ENCODE data around the gene WDR70.
"Not testable (repeated sequence)": the region's sequence is repeated elsewhere in the genome, so short reads cannot be mapped to it uniquely, and the experiment has no call there.

The WDR70 gene

GRCh38 chr5:37517686-37518085, 138.6 kb downstream of the WDR70 start:
- DNase-seq (ENCODE audit: low read depth, low spot score), result no peak

- not testable (repeated sequence) for DNase-seq (ENCODE audit: low read depth, low spot score)
Measured at GRCh38 chr5:37518356-37518755, 139.2 kb downstream of the WDR70 start.

DNA sequence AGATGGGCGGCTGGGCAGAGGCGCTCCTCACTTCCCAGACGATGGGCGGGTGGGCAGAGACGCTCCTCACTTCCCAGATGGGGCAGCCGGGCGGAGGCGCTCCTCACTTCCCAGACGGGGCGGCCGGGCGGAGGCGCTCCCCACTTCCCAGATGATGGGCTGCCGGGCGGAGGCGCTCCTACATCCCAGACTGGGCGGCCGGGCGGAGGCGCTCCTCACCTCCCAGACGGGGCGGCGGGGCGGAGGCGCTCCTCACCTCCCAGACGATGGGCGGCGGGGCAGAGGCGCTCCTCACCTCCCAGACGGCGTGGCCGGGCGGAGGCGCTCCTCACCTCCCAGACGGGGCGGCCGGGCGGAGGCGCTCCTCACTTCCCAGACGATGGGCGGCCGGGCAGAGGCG, 140.2 kb downstream of the WDR70 start:
- DNase-seq (ENCODE audit: low read depth, low spot score), result no peak

- no peak for DNase-seq (ENCODE audit: low read depth, low spot score)
Measured at GRCh38 chr5:37519807-37520206, 140.7 kb downstream of the WDR70 start.

DNA sequence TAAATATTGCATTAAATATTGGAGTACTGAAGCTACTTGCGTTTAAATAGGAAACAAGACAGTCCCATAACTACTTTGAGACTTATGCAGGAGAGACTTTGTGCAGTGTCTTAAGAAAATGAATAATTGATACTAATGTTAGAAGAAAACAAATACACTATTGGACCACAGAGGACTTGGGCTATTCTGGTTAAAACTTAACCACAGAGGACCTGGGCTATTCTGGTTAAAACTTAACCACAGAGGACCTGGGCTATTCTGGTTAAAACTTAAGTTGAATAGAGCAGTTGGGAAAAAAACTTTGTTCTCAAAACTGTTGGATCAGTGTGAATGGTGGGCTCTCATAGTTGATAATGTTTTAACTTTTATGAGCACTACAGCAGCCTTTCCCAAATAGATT, 141.7 kb downstream of the WDR70 start:
- DNase-seq (ENCODE audit: low read depth, low spot score), result no peak

- DNase-seq (ENCODE audit: low read depth, low spot score), result peak; percentile 43
Measured at GRCh38 chr5:37532976-37533740, 154.0 kb downstream of the WDR70 start.

- no peak for DNase-seq (ENCODE audit: low read depth, low spot score)
Measured at GRCh38 chr5:37533851-37534250, 154.7 kb downstream of the WDR70 start.

GRCh38 chr5:37539459-37539858, 160.3 kb downstream of the WDR70 start:
- no peak for DNase-seq (ENCODE audit: low read depth, low spot score)

DNA sequence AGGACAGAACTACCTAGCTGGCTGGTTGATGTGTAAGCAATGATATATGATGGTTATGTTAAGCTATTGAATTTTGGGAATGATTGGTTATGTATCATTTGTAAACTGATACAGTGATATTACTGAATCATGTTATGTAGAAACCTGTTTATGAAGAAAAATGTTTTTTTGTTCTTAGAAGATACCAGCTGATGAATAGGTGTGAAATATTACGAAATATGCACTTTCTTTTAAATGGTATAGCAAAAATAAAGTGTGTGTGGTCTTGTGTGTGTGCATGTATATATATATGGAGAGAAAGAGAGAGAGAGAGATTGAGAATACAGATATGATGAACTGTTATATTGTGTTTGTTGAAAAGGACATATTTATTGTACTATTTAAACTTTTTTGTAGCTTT, 164.1 kb downstream of the WDR70 start:
- DNase-seq (ENCODE audit: low read depth, low spot score), result no peak

DNA sequence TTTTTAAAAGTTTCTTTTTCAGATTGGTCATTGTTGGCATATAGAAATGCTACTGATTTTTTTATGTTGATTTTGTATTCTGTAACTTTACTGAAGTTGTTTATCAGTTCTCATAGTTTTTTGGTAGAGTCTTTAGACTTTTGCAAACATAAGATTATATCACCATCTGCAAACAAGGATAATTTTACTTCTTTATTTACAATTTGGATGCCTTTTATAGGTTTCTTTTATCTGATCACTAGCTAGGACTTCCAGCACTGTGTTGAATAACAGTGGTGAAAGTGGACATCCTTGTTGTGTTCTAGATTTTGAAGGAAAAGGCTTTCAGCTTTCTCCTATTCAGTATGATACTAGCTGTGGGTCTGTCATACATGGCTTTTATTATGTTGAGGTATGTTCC, 170.3 kb downstream of the WDR70 start:
- DNase-seq (ENCODE audit: low read depth, low spot score), result no peak

DNA sequence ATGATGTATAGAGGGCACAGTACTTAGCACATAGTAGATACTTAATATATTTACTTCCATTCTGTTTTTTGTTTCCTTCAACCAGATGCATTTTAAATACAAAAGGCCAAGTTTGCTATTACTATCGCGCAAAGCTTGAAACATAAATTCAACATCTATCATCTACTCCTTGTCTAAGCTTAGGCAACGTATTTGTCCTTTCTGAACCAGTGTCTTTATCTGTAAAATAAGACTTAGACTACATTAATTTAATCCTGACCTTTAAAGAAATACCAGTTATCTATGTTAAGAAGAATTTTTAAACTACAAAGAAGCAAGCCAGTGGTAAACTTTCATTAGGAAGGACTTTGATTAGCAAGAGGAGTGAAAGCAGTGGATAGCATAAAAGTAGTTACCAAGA, 173.0 kb downstream of the WDR70 start:
- no peak for DNase-seq (ENCODE audit: low read depth, low spot score)

DNA sequence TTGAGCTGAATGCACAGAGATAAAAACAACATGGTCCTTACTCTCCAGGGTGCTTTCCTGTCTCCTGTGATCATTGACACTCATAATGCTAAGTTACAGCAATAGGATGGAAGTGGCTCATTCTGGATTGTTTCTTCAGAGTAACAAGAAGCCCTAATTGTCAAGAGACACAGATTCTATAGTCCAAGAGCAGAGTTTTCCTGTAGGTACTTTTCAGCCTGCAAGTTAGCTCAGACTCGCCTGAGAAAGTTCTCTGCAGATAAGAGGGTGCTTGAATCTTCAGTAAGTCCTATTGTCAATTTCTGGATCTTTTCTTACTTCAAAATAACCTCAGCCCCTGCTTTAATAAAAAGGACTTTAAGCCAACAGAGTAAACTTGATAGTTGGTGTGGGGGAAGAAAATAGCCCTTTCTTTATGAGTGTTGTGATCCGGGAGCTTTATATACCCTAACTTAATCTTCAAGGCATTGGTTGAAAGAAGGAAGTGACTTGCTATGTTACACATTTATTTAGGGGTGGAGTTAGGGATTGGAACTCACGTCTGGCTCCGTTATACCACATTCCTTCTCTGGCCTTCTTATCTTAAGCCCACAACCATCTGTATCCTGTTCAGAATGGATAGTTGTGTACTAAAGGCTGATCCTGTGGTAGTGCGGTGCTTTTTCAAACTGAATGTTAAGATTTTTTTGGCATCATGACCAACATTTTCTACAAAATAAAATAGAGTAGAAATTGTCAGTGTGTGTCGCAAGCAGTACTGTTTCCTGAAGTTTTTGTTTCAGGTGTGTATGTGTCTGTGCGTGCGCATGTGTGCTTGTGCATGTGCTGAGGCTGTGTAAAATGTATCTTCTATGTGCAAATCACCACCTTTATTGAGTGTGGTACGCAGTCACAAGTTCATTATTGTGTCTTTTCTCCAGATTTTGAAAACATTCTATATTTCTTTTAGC, 173.9 kb downstream of the WDR70 start:
- DNase-seq (ENCODE audit: low read depth, low spot score), result no peak

DNA sequence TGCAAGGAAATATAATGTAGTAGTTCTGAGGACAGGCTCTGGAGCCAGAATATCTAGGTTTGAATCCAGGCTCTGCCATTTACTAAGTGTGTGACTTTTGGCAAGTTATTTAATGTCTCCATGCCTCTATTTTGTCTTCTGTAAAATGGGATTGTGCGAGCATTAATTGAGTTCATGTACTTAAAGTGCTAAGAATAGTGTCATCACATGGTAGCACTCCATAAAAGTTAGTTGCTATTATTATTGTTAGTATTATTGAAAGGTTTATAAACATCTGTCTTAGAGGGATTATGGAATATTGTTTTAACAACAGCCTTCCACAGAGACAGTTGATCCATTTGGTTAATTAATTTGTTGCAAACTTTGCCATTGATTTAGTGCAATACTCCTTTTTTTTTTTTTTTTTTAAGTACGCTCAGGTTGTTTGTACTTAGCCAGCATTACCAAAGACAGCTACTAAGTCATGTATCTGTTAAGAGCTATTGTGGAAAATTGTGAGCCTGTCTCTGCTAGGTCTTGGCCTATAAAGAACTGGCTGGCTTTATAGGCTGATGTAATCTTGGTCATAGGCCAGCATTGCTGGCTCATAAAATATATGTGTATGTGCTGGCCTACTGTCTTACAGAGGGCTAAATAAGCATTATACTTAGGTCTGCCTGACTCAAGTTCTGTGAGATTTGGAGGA, 174.7 kb downstream of the WDR70 start:
- DNase-seq (ENCODE audit: low read depth, low spot score), result no peak

DNA sequence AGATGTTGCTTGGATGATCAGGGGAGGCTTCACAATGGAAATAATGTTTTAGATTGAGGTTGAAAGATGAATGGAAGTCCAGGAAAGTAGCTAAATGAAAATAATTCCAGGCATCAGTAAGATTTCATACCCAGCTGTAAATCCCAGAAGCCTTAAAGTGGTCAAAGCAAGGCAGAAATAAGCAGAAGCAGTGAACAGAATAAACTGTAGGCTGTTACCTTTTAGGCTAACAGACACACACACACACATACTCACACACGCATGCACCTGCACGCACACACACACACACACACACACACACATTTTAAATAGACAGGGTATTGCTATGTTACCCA, 175.3 kb downstream of the WDR70 start:
- no peak for DNase-seq (ENCODE audit: low read depth, low spot score)

DNA sequence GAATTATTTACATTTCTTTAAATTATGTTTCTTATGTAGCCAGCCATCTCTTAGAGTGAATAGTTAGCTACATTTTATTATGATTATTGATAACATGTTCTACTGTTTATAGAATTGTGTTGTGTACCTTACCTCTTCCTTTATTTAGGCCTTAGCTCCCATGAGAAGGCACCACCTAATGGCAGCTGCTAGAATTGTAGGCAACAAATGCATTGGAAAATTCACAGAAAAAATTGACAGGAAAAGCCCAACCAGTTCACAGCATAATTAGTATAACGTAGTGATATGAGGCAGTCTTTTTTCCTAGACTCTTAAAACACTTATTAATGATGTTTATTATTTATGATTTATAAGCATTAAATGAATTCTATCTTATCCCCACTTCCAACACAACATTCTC, 175.8 kb downstream of the WDR70 start:
- DNase-seq (ENCODE audit: low read depth, low spot score), result no peak

DNA sequence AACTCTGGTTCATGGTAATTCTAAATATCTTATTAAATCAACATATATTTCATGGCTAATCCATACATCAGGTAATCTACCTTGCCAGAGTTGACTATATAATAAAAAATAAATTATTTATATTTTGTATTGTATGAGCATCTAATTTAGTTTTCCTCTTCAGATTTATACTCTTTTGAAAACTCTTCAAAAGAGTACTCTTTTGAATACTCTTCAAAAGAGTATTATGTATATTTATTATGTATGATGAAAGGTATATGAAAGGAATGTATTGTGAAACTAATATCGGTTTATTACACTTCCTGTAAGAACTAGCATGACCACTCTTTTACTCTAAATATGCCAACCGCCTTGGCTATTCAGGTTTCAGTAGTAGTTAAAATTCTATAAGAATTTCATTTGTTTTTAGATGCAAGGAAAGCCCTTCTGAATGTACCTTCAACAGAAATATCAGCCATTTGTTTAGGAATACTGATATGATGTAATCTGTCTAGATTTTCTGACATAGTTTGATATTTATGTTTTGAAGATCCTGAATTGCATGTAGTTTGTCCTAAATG, 178.7 kb downstream of the WDR70 start:
- no peak for DNase-seq (ENCODE audit: low read depth, low spot score)

GRCh38 chr5:37565062-37565670, 186.0 kb downstream of the WDR70 start:
- DNase-seq (ENCODE audit: low read depth, low spot score), result no peak

- no peak for DNase-seq (ENCODE audit: low read depth, low spot score)
Measured at GRCh38 chr5:37567566-37567965, 188.4 kb downstream of the WDR70 start.

DNA sequence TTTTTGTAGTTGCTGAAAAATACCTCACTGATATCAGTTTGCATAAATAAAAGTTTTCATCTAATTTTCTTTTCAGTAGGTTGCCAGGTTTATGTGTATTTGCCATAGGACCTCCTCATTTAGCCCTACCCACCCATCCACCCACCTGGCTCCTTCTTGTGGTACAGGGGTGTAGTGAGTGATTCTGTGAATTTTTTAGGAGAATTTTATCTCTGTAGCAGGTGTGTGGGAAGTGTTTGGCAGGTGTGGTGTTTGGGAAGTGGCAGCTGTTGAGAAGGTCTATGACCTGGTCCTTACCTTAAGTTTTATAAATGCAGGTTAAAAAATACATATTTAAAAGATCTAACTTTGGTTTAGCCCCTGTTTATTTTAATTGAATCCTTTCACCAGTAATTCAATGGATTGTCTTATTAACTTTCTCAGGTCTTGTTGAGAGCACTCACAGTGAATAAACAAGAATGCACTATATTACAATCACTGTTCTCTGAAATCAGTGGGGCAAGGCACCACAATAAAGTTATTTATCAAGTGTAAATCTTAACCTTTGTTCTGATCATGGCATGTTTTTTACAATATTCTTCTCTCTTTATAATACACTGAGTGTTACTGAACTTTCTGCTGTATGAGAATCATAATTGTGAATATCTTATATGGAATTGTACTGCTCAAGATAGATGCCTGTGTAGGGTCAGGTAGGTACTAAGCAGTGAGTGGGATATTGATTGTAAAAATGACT, 189.1 kb downstream of the WDR70 start:
- no peak for DNase-seq (ENCODE audit: low read depth, low spot score)

DNA sequence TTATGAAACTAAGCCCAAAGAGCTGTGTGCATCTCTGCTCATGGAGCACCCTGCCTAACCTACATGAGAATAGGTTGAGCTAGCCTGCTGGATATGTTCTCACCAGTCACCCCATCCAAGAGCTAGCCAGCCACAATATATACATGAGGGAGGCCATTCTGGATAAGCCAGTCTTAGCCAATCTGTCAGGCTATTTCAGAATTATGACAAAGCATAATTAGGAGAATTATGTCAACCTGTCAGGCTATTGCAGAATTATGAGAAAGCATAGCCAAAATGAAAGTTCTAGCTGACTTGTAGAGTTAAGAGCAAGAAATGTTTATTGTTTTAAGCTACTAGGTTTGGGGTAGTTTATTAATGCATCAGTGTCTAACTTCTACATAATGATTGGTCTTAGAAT, 189.8 kb downstream of the WDR70 start:
- no peak for DNase-seq (ENCODE audit: low read depth, low spot score)

DNA sequence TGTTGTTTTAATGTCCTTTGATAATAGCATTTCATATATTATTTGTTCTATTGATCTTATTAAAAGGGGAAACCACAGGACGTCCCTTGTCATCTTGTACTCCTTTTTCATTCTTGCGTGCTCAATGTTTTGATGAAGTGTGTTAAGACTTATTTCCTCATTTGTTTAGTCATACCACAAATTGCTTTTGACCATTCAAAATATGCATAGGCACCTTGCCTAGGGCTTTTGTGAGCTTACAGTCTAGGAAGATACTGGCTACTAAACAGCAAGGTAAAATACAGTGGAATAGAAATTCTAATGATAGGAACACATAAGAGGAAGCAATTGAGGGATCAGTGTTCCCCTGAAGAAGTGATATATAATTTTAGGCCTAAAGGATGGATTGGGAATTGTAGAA, 190.3 kb downstream of the WDR70 start:
- DNase-seq (ENCODE audit: low read depth, low spot score), result no peak

Data from brain pericyte (primary cell).